ENCODE data around the gene CELF3. TPM values are rescaled to one million over a fixed set of nuclear protein-coding genes. Genes with fewer than 3 reads are reported as not detected.

Gene CELF3
- total and polyA plus RNA-seq, 2 of the 13 experiments (the other 11 are each of a cell fraction or from before 2014, with no cell fraction given), result not detected

GRCh38 chr1:151718666-151719065, 2.1 kb upstream of the CELF3 start:
- no TSS peak for BruUV-seq (replicated peaks)
- Histone ChIP-seq H3K9me3 (ENCODE audit: low read length) (no peaks in the 10 kb centered on the region), H3K27me3 (ENCODE audit: control insufficient read depth in 1 of 2, insufficient read depth in 2 of 2, low read length in 2 of 2) (peaks cover 3 to 44% of the 10 kb centered on the region in 2 experiments), H3K79me2 (ENCODE audit: insufficient read depth, low read length) (no peaks in the 10 kb centered on the region), H3K4me3 (replicated peaks in 1 of 3; ENCODE audit: insufficient read depth in 1 of 3, low read depth in 2 of 3, low read length in 3 of 3) (no peak overlapping the region), H4K20me1 (ENCODE audit: insufficient read depth, low read length) (no peaks in the 10 kb centered on the region), H2AFZ (ENCODE audit: low read length) (no peak overlapping the region), H3K36me3 (replicated peaks in 1 of 2; ENCODE audit: control insufficient read depth in 1 of 2, insufficient read depth in 2 of 2, low read length in 2 of 2) (no peaks in the 10 kb centered on the region), H3K4me1 (ENCODE audit: insufficient read depth, low read length) (peaks cover 54% of the 10 kb centered on the region), H3K9ac (ENCODE audit: insufficient read depth, low read depth, low read length) (no peak overlapping the region), H3K4me2 (ENCODE audit: low read depth, low read length) (no peak overlapping the region), H3K27ac (ENCODE audit: extremely low read length, insufficient read depth, low read length) (no peak overlapping the region)
- ChIA-PET POLR2A (no interaction called here), CTCF (ENCODE audit: low intra/inter-chr PET ratio, low total read pairs) (no interaction called here)
- no peak for ATAC-seq
- 64% methylated on average over 4 of the region's 4 CpGs for WGBS (ENCODE audit: low lambda C conversion rate)
- DNase-seq (ENCODE audit: low spot score), result no peak
- in situ Hi-C loops (cut with HindIII; ENCODE audit: extremely low pct_ligation_motif_present, low pct_unique_long_range_greater_than_20kb), result loop anchor here (10.0 kb wide), 1 partner anchor 116 kb away; the partner anchor contains the start of genes C2CD4D and RORC
- no peak for FAIRE-seq
- TF ChIP-seq REXO4 (CRISPR knock-in tag; IDR thresholded peaks at IDR 0.05; ENCODE audit: borderline replicate concordance), result no peak
- no peak for TF ChIP-seq ZNF550 (CRISPR knock-in tag; IDR thresholded peaks at IDR 0.05; ENCODE audit: borderline replicate concordance)
- TF ChIP-seq ZNF75D (CRISPR knock-in tag; IDR thresholded peaks at IDR 0.05; ENCODE audit: borderline replicate concordance), result no peak
- TF ChIP-seq, protein P1, sequence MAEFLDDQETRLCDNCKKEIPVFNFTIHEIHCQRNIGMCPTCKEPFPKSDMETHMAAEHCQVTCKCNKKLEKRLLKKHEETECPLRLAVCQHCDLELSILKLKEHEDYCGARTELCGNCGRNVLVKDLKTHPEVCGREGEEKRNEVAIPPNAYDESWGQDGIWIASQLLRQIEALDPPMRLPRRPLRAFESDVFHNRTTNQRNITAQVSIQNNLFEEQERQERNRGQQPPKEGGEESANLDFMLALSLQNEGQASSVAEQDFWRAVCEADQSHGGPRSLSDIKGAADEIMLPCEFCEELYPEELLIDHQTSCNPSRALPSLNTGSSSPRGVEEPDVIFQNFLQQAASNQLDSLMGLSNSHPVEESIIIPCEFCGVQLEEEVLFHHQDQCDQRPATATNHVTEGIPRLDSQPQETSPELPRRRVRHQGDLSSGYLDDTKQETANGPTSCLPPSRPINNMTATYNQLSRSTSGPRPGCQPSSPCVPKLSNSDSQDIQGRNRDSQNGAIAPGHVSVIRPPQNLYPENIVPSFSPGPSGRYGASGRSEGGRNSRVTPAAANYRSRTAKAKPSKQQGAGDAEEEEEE (CRISPR knock-in tag; IDR thresholded peaks at IDR 0.05; ENCODE audit: borderline replicate concordance), result no peak
- TF ChIP-seq KAT8 (CRISPR knock-in tag; IDR thresholded peaks at IDR 0.05), result no peak
- TF ChIP-seq ISL2 (CRISPR knock-in tag; IDR thresholded peaks at IDR 0.05), result no peak
- TF ChIP-seq PRDM4 (CRISPR knock-in tag; IDR thresholded peaks at IDR 0.05; ENCODE audit: borderline replicate concordance), result no peak
- intact Hi-C loops (cut with micrococcal nuclease; ENCODE audit: unreplicated experiment), result no loop called here
